ENCODE results near the gene TRIM45.
A peak's percentile ranks its signal among the peaks of the same experiment; 100 is the strongest.
"Not testable (repeated sequence)": the region's sequence is repeated elsewhere in the genome, so short reads cannot be mapped to it uniquely, and the experiment has no call there.

TRIM45 gene

GRCh38 chr1:117121589-117122329 lies at the start of gene TRIM45:
TRIM45 (minus strand) TSS chr1:117121749; CDS start chr1:117121201, 548 bp downstream.
- peak; percentile 96 for DNase-seq (ENCODE audit: low spot score)

GRCh38 chr1:117169871-117170596 lies 48.5 kb upstream of the TRIM45 start:
- no peak for DNase-seq (ENCODE audit: low spot score)

- DNase-seq (ENCODE audit: low spot score): no peak
Measured at GRCh38 chr1:117167402-117167801, 45.9 kb upstream of the TRIM45 start.

- peak; percentile 51 for DNase-seq (ENCODE audit: low spot score)
Measured at GRCh38 chr1:117166076-117166475, 44.5 kb upstream of the TRIM45 start.

- no peak for DNase-seq (ENCODE audit: low spot score)
Measured at GRCh38 chr1:117164209-117164608, 42.7 kb upstream of the TRIM45 start.

- DNase-seq (ENCODE audit: low spot score): no peak
Measured at GRCh38 chr1:117162816-117163215, 41.3 kb upstream of the TRIM45 start.

GRCh38 chr1:117161887-117162286 lies 40.3 kb upstream of the TRIM45 start:
- no peak for DNase-seq (ENCODE audit: low spot score)

- not testable (repeated sequence) for DNase-seq (ENCODE audit: low spot score)
Measured at GRCh38 chr1:117151305-117151704, 29.8 kb upstream of the TRIM45 start.

- DNase-seq (ENCODE audit: low spot score): no peak
Measured at GRCh38 chr1:117150316-117150715, 28.8 kb upstream of the TRIM45 start.

- no peak for DNase-seq (ENCODE audit: low spot score)
Measured at GRCh38 chr1:117147856-117148588, 26.5 kb upstream of the TRIM45 start.

GRCh38 chr1:117147341-117147831 lies 25.8 kb upstream of the TRIM45 start:
- no peak for DNase-seq (ENCODE audit: low spot score)

- peak; percentile 87 for DNase-seq (ENCODE audit: low spot score)
Measured at GRCh38 chr1:117146575-117147340, 25.2 kb upstream of the TRIM45 start.

- no peak for DNase-seq (ENCODE audit: low spot score)
Measured at GRCh38 chr1:117146072-117146471, 24.5 kb upstream of the TRIM45 start.

- DNase-seq (ENCODE audit: low spot score): no peak
Measured at GRCh38 chr1:117143871-117144270, 22.3 kb upstream of the TRIM45 start.

GRCh38 chr1:117143172-117143571 lies 21.6 kb upstream of the TRIM45 start:
- no peak for DNase-seq (ENCODE audit: low spot score)

GRCh38 chr1:117142200-117142599 lies 20.7 kb upstream of the TRIM45 start:
- peak; percentile 17 for DNase-seq (ENCODE audit: low spot score)

GRCh38 chr1:117138561-117138960 lies 17.0 kb upstream of the TRIM45 start:
- no peak for DNase-seq (ENCODE audit: low spot score)

- no peak for DNase-seq (ENCODE audit: low spot score)
Measured at GRCh38 chr1:117138106-117138505, 16.6 kb upstream of the TRIM45 start.

GRCh38 chr1:117137281-117137855 lies 15.8 kb upstream of the TRIM45 start:
- DNase-seq (ENCODE audit: low spot score): no peak

- no peak for DNase-seq (ENCODE audit: low spot score)
Measured at GRCh38 chr1:117136749-117137148, 15.2 kb upstream of the TRIM45 start.

- DNase-seq (ENCODE audit: low spot score): no peak
Measured at GRCh38 chr1:117135329-117135728, 13.8 kb upstream of the TRIM45 start.
